HG03108 (cell line): ENCODE results near the gene GPC5.

Experiments
- ATAC-seq: cut with Tn5 transposase; IDR thresholded peaks from one replicate; pipeline ENCODE4 v1.9.1; 2021; ENCODE audit warnings: moderate library complexity; ENCODE audit not compliant: unreplicated experiment

Gene GPC5

DNA sequence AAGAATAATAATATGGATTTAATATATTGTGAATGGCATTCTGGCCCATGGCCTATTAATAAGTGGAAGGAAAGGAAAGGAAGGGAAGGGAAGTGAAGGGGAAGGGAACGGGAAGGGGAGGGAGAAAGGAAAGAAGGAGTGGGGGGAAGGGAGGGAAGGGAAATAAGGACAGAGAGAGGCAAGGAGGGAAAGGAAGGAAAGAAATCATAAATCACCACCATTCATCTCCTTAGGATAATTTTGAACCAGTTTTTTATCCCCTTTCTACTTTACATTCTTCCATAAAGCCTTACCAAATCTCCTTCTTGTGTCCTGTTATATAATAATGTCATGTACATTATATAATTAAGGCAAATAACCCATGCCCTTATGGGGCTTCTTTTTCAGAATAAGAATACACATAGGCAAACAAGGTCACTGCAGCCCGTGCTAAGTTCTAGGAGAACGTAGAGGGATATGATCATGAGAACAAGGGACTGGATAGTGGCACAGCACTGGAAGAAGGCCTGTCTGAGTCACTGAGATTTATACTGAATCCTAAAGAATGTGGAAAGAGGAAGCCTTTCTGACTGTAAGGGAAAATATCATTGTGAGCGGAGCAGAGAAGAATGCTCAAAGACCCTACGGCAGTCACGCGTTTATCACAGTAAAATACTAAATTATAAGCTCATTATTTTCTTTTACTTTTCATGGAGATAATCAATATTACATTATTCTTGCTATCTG lies 1383.7 kb downstream of the GPC5 start:
- no peak for ATAC-seq

DNA sequence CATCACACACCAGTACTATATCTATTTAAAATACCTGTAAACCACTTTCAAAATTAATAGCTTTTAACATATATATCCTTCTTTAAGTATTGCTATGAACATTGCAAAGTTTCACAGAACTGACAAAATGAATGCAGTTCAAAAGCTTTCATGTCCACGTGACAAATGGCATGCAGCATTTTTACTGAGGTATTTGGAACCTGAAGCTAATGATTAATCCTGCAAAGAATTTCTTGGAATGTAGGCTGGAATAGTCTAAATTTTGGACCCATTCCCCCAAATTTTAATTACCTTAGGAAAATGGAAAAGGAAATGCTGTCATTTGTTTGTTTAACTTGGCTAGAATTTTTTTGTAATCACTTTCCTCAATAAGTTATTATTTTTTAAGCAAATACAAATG lies 1404.4 kb downstream of the GPC5 start:
- no peak for ATAC-seq

DNA sequence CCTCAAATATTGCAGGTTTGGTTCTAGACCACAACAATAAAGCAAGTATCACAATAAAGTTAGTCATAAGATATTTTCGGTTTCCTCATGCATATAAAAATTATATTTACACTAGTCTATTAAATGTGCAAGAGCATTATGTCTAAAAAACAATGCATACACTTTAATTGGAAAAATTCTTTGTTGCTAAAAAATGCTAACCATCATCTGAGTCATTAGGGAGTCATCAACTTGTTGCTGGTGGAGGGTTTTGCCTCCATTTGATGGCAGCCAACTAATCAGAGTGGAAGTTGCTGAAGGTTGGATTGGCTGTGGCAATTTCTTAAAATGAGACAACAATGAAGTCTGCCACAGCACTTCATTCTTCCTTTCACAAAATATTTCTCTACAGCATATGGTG lies 1405.9 kb downstream of the GPC5 start:
- no peak for ATAC-seq

DNA sequence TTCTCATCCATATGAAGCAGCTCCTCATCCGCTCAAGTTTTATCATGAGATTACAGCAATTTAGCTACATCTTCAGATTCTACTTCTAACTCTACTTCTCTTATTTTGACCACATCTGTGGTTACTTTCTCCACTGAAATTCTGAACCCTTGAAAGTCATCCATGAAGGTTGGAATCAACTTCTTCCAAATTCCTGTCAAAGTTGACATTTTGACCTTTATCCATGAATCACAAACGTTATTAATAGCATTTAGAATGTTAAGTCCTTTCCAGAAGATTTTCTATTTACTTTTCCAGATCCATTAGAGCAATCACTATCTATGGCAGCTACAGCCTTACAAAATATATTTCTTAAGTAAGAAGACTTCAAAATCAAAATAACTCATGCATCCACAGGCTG lies 1406.5 kb downstream of the GPC5 start:
- no peak for ATAC-seq

DNA sequence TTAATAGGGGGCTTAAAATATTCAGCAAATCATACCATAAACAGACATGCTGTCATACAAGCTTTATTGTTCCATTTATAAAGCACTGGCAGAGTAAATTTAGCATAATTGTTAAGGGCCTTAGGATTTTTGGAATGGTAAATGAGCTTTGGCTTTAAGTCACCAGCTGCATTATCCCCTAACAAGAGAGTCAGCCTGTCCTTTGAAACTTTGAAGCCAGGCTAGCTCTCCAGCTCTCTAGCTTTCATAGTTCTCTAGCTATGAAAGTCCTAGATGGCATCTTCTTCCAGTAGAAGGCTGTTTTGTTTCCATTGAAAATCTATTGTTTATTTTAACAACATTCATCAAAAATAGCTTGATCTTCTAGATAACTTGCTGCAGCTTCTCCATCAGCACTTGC lies 1407.3 kb downstream of the GPC5 start:
- ATAC-seq: no peak

DNA sequence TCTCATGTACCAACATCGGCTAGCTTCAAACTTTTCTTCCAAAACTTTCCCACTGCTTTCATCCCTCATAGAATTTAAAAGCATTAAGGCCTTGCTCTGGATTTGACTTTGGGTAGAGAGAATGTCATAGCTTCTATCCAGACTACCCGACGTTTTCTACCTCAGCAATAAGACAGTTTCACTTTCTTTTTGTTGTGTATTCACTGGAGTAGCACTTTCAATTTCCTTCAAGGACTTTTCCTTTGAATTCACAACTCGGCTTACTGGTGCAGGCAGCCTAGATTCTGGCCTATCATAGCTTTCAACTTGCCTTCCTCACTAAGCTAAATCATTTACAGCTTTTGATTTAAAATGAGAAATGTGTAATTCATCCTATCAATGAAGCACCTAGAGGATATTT lies 1407.8 kb downstream of the GPC5 start:
- no peak for ATAC-seq

DNA sequence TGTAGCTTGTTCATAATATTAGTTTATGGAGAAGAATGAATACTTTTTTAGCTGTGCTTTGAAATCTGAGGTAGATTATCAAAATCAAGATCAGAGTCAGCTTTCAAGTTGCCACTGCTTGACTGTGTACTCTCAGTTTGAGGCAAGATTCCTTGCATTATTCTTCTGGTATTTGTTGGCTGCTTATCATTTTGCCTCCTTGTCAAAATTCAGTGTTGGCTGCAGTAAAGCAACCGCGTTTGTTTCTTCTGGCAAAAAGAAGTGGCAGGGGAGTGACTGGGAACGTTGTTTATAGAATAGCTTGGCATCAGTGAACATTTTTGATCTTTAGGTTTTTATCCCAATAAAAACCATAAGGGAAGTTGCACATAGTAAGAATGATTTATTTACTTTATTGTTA lies 1408.9 kb downstream of the GPC5 start:
- no peak for ATAC-seq

DNA sequence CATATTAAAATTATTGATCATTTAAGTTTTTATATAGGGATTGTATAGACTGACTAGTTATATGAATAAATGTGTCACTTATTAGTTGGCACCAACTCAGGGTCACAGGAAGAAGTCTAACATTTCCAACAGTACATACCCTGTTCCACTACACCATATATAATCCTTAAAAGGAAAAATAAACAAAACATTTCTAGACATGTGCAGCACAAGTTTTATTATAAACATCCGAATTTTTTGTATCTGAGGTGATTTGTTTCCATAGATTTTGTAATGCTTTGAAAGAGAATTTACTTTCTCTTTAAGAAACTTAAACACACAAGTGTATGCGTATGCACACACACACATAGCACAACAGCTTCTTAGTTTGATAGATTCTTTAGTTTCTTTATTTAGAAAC lies 1409.5 kb downstream of the GPC5 start:
- no peak for ATAC-seq

DNA sequence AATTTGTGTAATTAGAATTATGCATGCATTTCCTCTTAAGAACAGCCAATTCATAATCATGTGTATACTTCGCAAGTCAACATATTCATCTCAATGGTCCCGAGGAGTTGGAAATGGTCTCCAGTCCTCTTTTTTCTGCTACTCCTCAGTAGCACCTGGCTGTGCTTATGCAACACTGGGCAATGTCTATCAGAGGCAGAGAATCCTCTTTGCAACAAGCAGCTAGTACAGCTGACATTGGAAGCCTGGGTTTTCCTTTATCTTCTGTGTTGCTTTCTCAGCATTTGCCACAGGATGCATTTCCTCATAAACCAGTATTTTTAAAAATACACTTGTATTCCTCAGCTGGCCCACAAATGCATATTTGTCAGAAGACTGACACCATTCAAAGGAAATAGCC lies 1422.9 kb downstream of the GPC5 start:
- ATAC-seq: no peak

DNA sequence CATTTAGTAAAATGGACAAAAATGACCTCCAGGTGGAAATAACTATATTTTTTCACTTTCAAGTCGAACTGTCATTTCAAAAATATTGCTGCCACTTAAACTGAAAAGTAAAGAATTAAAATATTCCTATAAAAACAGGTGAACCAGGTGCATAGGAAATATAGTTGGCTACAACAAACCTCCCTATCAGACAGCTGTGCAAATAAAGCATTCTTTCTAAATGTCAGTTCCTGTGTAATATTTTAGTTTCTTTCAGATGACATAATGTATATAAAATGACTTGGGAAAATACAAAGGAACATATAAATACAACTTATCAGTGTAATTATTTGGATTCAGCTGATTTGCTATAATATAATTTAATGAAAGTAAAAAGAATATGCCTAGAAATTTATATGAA lies 1424.6 kb downstream of the GPC5 start:
- no peak for ATAC-seq

DNA sequence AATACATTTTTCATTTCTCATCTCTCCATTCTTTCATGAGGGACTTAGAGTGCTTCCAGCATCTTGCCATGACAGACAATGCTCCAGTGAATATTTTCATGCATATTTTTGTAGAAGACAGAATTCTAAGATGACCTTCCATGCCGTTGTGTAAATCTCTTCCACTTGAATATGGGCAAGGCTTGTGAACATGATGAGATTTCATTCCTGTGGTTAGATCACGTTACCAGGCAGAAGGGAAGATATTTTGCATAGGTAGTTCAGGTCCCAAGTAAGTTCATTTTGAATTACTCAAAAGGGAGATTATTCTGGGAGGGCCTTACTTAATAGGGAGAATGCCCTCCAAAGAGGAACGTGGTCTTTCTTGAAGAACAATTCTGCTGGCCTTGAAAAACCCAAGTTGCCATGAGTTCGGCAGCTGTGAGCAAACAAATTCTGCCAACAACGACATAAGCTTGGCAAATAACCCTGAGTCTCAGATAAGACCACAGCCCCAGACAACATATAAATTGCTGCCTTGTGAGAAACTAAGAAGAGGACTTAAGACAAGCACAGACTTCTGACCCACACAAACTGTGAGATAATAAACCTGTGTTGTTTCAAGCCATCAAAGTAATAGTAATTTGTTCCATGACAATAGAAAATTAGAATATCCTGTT lies 1427.6 kb downstream of the GPC5 start:
- ATAC-seq: no peak

DNA sequence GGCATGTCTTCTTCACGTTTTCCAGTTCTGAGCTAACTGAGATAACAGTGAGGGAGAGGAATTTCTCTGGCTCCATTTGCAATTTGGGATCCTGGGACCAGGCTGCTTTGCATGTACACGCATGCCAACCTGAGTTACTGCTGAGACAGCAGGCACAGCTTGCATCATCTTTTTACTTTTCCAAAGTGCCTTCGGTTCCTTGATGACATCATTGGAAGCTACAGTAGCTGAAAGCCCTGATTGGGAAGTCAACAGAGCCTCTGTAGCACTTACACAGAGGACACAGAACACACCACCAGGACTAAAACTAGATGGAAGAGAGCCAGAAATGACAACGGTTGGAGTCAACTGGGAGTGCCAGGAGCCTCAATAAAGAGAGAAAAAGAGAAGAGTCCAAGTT lies 1429.1 kb downstream of the GPC5 start:
- ATAC-seq: no peak

DNA sequence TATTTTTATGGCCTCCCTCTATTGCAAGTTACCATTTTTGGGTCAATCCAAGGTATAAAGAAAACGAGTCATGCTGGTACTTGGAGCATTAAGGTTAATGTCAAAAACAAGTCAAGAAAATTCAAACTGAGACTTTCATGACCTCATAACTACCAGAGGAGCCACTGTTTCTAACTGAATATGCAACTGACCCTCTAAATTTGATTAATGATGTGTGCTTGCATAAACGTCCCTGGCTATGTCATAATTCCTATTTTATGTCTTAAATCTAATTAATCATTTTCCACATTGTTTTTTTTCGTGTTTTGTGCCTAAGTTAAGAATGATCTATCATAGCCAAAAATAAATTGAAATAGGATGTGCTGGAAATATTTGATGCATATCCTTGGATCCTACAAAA lies 1431.5 kb downstream of the GPC5 start:
- ATAC-seq: no peak

DNA sequence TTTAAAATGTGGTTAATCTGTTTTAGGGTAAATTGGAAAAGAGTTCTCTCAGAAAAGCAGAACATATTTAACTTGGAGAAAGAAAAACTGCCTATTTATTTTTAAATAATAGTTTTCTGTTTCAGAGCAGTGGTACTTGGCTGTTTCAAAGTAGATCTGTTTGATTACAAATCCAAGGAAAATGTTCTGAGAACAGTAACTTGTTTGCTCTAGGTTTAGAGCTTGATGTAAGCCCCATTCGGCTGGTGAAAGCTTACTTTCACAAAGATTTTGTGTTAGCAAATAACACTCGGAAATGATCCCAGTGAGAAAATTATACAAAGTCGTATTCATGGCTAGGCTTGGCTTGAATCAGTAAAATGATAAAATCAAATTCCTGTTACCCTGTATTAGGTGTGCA lies 1432.4 kb downstream of the GPC5 start:
- no peak for ATAC-seq

DNA sequence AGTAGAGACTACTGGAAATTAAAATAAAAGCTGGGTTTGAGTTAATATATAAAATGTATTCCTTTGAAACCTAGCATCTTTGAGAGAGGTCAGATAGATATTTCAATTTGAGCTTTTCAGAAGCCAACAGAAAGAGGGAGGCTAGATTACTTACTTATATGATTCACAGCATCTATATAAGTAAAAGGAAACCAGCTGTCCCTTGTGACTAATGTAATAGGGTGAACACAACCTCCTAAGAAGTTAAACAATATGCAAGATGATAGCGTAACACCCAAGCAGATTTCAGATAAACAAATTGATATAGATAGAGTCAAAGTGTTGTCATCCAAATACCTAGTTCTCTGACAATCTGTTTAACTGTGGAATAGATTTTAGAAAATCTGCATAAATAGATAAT lies 1434.7 kb downstream of the GPC5 start:
- ATAC-seq: no peak

DNA sequence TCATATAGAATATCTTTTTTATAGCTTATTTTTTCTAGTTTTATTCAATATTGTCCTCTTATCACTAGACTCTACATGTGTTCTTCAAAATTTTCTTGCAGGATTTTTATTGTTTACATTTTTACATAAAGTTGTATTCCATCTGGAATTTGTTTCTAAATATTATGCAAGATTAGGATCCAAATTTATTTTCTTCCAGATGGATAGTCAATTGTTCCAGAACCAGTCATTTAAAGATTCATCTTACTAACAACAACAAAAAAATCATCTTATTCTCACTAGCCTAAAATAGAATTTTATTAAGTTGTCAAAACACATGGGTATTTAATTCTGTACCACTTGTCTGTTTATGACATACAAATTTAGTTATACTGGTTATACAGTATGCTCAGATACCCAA lies 1437.8 kb downstream of the GPC5 start:
- ATAC-seq: no peak

DNA sequence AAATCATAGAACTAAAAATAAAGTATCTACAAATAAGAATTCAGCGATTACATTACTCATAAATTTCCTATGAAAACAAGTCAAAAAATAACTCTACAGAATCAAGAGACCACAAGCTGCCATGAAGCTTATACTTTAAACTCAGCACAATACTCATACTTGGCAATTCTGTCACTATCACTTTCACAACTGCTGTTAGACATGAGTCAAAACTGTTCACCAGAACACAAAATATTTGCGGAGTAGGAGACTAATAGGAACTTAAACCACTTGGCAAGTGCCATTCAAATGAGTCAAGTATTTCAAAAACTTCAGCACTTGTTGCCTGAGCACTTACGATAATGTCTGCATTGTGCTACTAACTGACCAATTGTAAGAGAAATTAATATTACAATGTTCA lies 1440.4 kb downstream of the GPC5 start:
- ATAC-seq: no peak

DNA sequence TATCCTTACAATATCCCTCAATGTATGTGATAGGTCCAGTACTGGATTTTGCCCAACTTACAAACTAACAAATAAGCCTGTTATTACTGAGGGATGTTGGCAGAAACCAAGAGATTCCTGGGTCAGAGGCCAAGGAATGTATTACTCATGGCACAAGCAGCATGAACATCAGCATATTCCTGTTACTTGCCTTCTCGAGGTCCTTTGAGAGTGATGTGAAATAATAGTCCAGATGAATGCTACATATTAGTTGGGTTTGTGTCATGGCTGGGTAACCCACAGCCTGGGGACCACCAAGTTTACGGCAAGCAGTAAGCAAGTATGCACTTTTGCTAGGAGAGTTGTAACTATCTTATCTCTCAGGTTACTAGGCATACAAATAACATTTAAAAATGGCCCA lies 1443.7 kb downstream of the GPC5 start:
- no peak for ATAC-seq

DNA sequence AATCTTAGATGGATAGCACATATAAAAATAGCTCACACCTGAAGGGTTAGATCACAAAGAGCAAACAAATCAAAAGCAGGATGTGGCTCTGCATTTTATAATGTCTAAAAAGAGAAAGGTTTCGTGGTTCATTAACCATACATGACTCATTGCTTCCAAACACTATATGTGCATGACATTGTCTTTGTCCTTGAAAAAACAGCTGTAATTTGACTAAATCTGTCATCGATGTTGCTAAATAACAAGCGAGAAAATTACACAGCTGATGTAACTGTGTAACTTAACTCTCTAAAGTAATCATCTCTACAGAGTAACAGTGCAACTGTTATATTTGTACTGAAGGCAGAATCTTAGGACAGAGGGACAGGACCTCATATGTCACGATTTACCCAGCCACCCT lies 1445.1 kb downstream of the GPC5 start:
- no peak for ATAC-seq

DNA sequence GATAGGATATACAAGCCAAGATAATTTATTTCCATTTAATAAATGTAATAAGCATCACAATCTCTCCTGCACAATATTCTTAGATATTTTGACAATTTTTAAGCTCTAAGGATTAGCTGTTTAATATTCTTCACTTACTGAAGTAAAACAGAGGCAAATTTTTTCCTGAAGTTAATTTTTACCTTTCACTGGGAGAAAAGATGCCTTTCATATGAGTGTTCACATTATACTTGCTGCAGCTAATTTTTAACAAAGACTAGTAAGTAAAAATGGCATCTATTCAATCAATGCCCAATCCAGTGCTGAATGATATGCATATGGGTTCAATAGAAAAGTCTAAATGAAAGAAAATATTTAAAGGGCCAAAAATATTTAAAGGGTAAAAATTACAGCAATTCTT lies 1451.0 kb downstream of the GPC5 start:
- ATAC-seq: no peak

DNA sequence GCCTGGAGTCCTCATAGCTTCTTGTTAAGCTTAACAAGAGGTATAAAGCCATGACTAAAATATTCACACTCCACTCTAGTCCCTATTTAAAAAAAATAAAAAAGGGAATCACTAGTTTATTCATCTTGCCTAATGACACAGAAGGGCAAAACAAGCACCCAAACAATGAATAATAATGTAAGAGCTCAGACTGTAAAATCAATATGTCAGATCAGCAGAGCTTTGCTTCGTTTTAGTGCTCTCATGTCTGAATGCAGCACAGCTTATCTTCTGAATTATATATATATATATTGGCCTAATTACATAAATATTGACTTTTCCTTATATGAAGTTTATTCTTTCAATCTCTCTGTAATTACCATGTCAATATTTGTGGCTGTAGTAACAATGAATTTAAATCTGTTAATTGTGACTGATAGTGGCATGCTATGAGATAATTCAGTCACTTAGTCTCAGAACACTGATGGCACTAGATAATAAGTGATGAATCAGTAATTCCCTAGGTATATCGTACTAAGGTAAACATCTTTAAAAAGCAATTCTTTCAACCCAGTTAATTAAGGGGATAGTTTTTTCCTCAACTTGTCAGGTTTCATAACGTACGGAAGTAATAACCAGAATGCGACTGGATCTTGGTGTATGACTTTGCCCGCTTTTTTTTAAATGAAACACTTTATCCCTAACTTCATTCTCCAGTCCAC lies 1466.3 kb downstream of the GPC5 start:
- no peak for ATAC-seq

DNA sequence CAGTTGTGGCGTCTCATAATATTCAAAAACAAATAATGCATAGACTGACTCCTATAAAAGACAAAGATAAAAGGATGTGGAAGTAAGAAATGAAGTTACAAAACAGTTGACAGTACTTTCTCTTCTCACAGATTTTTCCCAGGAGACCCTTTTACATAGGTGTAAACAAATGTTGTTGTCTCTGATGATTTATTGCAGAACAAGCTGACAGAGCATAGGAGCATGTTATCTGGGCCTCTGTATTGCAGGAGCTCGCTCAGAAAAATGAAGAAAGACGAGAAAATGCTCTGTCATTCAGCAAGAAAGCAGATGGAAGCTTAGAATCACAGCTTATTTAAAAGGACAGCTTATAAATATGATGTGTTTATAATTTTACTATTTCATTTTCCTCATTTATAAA lies 1474.6 kb downstream of the GPC5 start:
- ATAC-seq: no peak
